GM12874 (cell line): ENCODE measurements around the gene RBMS3.

Experiments used
- TF ChIP-seq, protein P1 (sequence below): IDR thresholded peaks from 2 replicates; pipeline ENCODE4 v1.5.1; 2011; ENCODE audit warnings: low read depth, mild to moderate bottlenecking, control low read depth, low read length, moderate library complexity; ENCODE audit not compliant: insufficient read depth

RBMS3 gene

GRCh38 chr3:29363110-29363509 lies 82.2 kb downstream of the RBMS3 start:
- TF ChIP-seq, protein P1, sequence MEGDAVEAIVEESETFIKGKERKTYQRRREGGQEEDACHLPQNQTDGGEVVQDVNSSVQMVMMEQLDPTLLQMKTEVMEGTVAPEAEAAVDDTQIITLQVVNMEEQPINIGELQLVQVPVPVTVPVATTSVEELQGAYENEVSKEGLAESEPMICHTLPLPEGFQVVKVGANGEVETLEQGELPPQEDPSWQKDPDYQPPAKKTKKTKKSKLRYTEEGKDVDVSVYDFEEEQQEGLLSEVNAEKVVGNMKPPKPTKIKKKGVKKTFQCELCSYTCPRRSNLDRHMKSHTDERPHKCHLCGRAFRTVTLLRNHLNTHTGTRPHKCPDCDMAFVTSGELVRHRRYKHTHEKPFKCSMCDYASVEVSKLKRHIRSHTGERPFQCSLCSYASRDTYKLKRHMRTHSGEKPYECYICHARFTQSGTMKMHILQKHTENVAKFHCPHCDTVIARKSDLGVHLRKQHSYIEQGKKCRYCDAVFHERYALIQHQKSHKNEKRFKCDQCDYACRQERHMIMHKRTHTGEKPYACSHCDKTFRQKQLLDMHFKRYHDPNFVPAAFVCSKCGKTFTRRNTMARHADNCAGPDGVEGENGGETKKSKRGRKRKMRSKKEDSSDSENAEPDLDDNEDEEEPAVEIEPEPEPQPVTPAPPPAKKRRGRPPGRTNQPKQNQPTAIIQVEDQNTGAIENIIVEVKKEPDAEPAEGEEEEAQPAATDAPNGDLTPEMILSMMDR, result no peak

DNA sequence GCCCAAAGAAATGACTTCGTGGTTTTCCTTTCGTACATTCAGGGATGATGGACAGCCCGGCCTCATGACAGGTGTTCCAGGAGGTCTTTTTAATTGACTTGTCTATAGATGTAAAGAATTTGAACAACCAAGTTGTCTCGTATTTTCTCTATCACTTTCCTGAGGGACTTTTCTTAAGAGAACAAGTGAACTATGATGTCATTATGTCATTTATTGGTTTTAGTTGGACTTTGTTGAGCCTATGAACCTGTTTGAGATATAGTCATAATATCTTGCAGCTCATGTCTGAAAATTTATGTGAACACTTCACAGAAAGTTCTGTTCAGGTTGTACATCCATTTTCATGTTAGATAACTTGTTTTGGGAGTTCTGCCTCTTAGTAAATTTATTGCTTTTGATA lies 89.2 kb downstream of the RBMS3 start:
- TF ChIP-seq, protein P1, result no peak

GRCh38 chr3:29370476-29371420 lies 89.9 kb downstream of the RBMS3 start:
- TF ChIP-seq, protein P1, result no peak

DNA sequence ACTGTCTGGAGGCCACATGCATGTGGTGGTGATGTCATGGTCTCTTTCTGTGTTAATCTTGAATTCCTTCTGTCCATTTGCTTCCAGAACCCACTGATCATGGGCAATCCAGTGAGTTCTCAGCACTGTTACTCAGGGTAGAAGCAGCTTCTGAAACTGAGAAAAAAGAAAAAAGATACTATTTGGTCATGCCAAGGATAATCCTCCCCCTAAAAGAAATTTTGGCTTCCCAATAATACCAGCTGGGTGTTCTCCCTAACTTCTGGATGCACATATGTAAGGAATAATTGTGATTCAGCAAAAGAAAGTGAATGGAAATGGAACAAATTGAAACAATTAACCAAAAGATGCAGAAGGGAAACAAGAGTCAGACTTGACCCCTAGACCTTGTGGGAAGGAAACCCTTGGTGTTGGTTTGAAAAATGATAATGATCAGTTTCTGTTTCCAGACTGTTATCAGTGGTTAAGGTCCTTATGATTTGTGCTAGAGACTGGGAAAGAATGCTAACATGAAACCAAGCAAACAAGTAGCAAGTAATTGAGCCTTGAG lies 92.3 kb downstream of the RBMS3 start:
- TF ChIP-seq, protein P1, result no peak

DNA sequence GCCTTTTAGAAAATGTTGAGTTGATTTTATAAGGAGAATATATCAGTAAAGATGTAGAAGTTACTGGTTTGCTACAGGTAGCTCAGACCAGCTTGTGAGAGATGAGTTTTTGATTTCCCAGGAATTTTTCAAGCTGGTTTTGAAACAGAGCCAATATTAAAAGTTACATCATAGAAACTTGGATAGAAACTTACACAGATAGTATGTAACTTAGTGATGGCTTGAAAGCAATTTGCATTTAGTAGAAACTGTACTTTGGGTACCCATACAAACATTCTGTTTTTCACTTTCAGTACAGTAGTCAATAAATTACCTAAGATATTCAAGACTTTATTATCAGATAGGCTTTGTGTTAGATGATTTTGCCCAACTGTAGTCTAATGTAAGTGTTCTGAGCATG lies 93.4 kb downstream of the RBMS3 start:
- TF ChIP-seq, protein P1, result no peak

GRCh38 chr3:29379097-29379496 lies 98.2 kb downstream of the RBMS3 start:
- TF ChIP-seq, protein P1, result no peak

DNA sequence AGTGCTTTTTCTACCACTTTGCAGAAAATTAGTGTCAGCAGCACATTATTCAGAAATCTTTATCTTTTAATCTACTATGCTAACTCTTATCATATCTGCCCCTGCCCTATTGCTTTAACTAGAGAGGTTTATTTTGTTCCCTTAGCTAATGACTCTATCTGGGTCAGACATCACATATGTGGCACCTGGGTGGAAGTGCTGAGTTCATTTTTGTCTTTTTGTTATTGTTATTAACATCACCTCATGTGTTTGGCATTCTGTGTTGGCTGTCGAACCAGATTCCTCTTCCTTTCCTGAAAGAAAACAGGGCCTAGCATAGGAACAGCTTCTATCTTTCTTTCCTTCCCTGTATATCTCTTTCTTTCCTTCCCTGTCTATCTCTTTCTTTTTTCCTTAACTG lies 100.7 kb downstream of the RBMS3 start:
- TF ChIP-seq, protein P1, result no peak
